H54 (cell line): ENCODE measurements around the gene DPCD.
A peak's percentile ranks its signal among the peaks of the same experiment; 100 is the strongest.
"Not testable (repeated sequence)": the region's sequence is repeated elsewhere in the genome, so short reads cannot be mapped to it uniquely, and the experiment has no call there.

ENCODE experiments used
- DNase-seq: peaks from one replicate; pipeline ENCODE4 v3.0.0; 2011; ENCODE audit warnings: low spot score, mixed read lengths; ENCODE audit not compliant: insufficient read length
- FAIRE-seq: peaks from 3 replicates; lab custom pipeline; 2011; peaks lifted over from hg19 to GRCh38; lab: Jason Lieb, UNC
- POLR2A ChIP-seq: IDR thresholded peaks from 2 replicates; pipeline ENCODE4 v1.6.1; 2011; ENCODE audit warnings: low read depth, mild to moderate bottlenecking, low read length

DPCD gene

GRCh38 chr10:101585841-101586240 lies 2.3 kb upstream of the DPCD start:
- DNase-seq (no peak), FAIRE-seq (no peak)
- TF ChIP-seq POLR2A: no peak

- FAIRE-seq (no peak), DNase-seq (peak; percentile 73)
- no peak for TF ChIP-seq POLR2A
Observed at GRCh38 chr10:101588879-101589278, 758 bp downstream of the DPCD start.

GRCh38 chr10:101593331-101593730 lies 5.2 kb downstream of the DPCD start:
- not testable (repeated sequence) for DNase-seq, FAIRE-seq

GRCh38 chr10:101595591-101596433 lies 7.7 kb downstream of the DPCD start:
- FAIRE-seq (no peak), DNase-seq (no peak)
- TF ChIP-seq POLR2A: no peak

- TF ChIP-seq POLR2A: no peak
- DNase-seq: no peak
- no peak for FAIRE-seq
Observed at GRCh38 chr10:101597091-101597900, 9.2 kb downstream of the DPCD start.

- FAIRE-seq: no peak
Observed at GRCh38 chr10:101601541-101601940, 13.4 kb downstream of the DPCD start.

GRCh38 chr10:101602761-101603398 lies 14.8 kb downstream of the DPCD start:
- TF ChIP-seq POLR2A: no peak
- FAIRE-seq (peak; percentile 30), DNase-seq (peak; percentile 83)

More at GRCh38 chr10:101601541-101601940, 13.4 kb downstream of the DPCD start:
- no peak for DNase-seq
- no peak for TF ChIP-seq POLR2A

- no peak for TF ChIP-seq POLR2A
- FAIRE-seq (no peak), DNase-seq (no peak)
Observed at GRCh38 chr10:101607124-101607523, 19.0 kb downstream of the DPCD start.

GRCh38 chr10:101609481-101609880 lies 21.4 kb downstream of the DPCD start:
- FAIRE-seq: no peak
- no peak for TF ChIP-seq POLR2A
- DNase-seq: no peak

- no peak for TF ChIP-seq POLR2A
- FAIRE-seq (no peak), DNase-seq (no peak)
Observed at GRCh38 chr10:101611096-101611905, 23.2 kb downstream of the DPCD start.

- no peak for FAIRE-seq
- no peak for DNase-seq
- TF ChIP-seq POLR2A: no peak
Observed at GRCh38 chr10:101612086-101612485, 24.0 kb downstream of the DPCD start.

GRCh38 chr10:101612872-101613271 lies 24.8 kb downstream of the DPCD start:
- no peak for DNase-seq
- TF ChIP-seq POLR2A: no peak
- FAIRE-seq: no peak

GRCh38 chr10:101613646-101614045 lies 25.5 kb downstream of the DPCD start:
- DNase-seq: no peak
- FAIRE-seq: no peak
- TF ChIP-seq POLR2A: no peak
